PC-9 (cell line): ENCODE data around the gene COPB1. TPM values are rescaled to one million over a fixed set of nuclear protein-coding genes. Genes with fewer than 3 reads are reported as not detected.

ENCODE experiments used
- BruUV-seq: library from RNA; stranded (reverse); fragments of 400-500 nt; replicated peaks from 2 replicates; lab custom pipeline; 2021; lab: Mats Ljungman, UMichigan
- CTCF ChIA-PET: fragments of 300-600 bp; sonication (Branson Sonifier 250); formaldehyde crosslinking; loops from one replicate; lab custom pipeline; 2022; ENCODE audit warnings: antibody characterized with exemption; lab: Charles Lee
- POLR2A ChIA-PET: fragments of 300-600 bp; sonication (Branson Sonifier 250); formaldehyde crosslinking; loops from one replicate; lab custom pipeline; 2022; ENCODE audit warnings: antibody characterized with exemption; ENCODE audit not compliant: unreplicated experiment; lab: Charles Lee
- DNase-seq, 2 experiments: peaks; one replicate each; pipeline versions ENCODE4 v3.0.0 to v3.0.0-alpha.2; 2015 to 2022; ENCODE audit warnings: mixed read lengths in 1 of 2
- H2AFZ ChIP-seq: fragments of 200-600 bp; sonication (generic); 2 replicates; pipeline ENCODE4 v1.8.1; 2017; ENCODE audit warnings: antibody characterized with exemption
- H3F3A ChIP-seq: fragments of 200-600 bp; sonication (generic); 2 replicates; pipeline ENCODE4 v1.8.1; 2017; ENCODE audit warnings: antibody characterized with exemption, mild to moderate bottlenecking, low read depth; ENCODE audit not compliant: insufficient read depth
- H3K27ac ChIP-seq: fragments of 200-600 bp; sonication (generic); 2 replicates; pipeline ENCODE4 v1.6.1; 2016; ENCODE audit warnings: mixed run types
- H3K27me3 ChIP-seq: fragments of 200-600 bp; sonication (generic); 2 replicates; pipeline ENCODE4 v1.6.1; 2016; ENCODE audit warnings: low read depth, mixed run types; ENCODE audit not compliant: insufficient read depth
- H3K36me3 ChIP-seq: fragments of 200-600 bp; sonication (generic); 2 replicates; pipeline ENCODE4 v1.6.1; 2016; ENCODE audit warnings: low read depth, mixed run types
- H3K4me1 ChIP-seq: fragments of 200-600 bp; sonication (generic); replicated peaks from 2 replicates; pipeline ENCODE4 v1.6.1; 2016; ENCODE audit warnings: mixed run types; ENCODE audit not compliant: insufficient read depth
- H3K4me2 ChIP-seq: fragments of 200-600 bp; sonication (generic); 2 replicates; pipeline ENCODE4 v1.6.1; 2017; ENCODE audit warnings: mixed run types
- H3K4me3 ChIP-seq: fragments of 200-600 bp; sonication (generic); 2 replicates; pipeline ENCODE4 v1.6.1; 2016; ENCODE audit warnings: mixed run types
- H3K79me2 ChIP-seq: fragments of 200-600 bp; sonication (generic); 2 replicates; pipeline ENCODE4 v1.6.1; 2017; ENCODE audit warnings: low read depth, mixed run types
- H3K9me2 ChIP-seq: fragments of 200-600 bp; sonication (generic); 2 replicates; pipeline ENCODE4 v1.8.1; 2017; ENCODE audit warnings: mild to moderate bottlenecking; ENCODE audit not compliant: insufficient read depth
- H3K9me3 ChIP-seq: fragments of 200-600 bp; sonication (generic); 2 replicates; pipeline ENCODE4 v1.8.1; 2016; ENCODE audit warnings: low read depth; ENCODE audit not compliant: insufficient read depth
- H4K20me1 ChIP-seq: fragments of 200-600 bp; sonication (generic); 2 replicates; pipeline ENCODE4 v1.8.1; 2017; ENCODE audit not compliant: insufficient read depth
- EZH2 ChIP-seq: fragments of 200-600 bp; sonication (generic); IDR thresholded peaks from 2 replicates; pipeline ENCODE4 v1.8.0; 2017; ENCODE audit warnings: antibody characterized with exemption, low read depth
- intact Hi-C: fragments of 100-400 bp; cut with micrococcal nuclease; formaldehyde crosslinking; loops from one replicate; pipeline ENCODE4 v1.10.0; 2022; ENCODE audit not compliant: unreplicated experiment
- total RNA-seq: library from RNA; stranded (reverse); gene quantifications from 2 replicates; pipeline ENCODE4 v1.2.3, GENCODE V29; 2021
- TF ChIP-seq, protein P1 (sequence below): fragments of 200-600 bp; sonication (generic); conservative IDR thresholded peaks from 2 replicates; pipeline ENCODE4 v1.6.1; 2017; ENCODE audit warnings: mixed run types, antibody characterized with exemption, mild to moderate bottlenecking, moderate library complexity

COPB1 gene
- total RNA-seq, 1 experiment from 2014 or later, result 82.8 TPM

DNA sequence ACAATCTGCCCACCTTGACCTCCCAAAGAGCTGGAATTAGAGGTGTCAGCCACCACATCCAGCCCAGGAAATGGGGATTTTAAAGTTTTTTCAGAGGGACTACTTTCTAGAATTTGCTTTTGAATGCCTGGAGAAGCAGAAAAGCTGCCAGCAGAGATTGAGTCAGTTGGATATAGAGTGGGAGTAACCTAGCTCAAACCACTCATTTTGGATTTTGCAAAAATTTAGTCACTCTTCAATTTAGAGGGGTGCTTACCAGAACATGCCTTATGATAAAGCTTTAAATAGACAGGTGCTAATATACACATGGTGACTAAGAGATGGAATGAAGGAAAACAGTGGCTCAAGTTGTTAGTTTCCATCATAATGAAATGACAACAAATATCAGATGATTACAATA lies 47.1 kb upstream of the COPB1 start:
- Histone ChIP-seq H3K9me2 (no peaks in the 10 kb centered on the region), H3K27ac (no peak overlapping the region), H3F3A (no peaks in the 10 kb centered on the region), H4K20me1 (no peaks in the 10 kb centered on the region), H3K79me2 (no peaks in the 10 kb centered on the region), H3K9me3 (no peaks in the 10 kb centered on the region), H3K36me3 (no peaks in the 10 kb centered on the region), H3K4me1 (no peaks in the 10 kb centered on the region), H3K4me3 (no peak overlapping the region), H3K4me2 (no peak overlapping the region), H2AFZ (no peak overlapping the region), H3K27me3 (no peaks in the 10 kb centered on the region)
- intact Hi-C loops, result no loop called here
- TF ChIP-seq, protein P1, sequence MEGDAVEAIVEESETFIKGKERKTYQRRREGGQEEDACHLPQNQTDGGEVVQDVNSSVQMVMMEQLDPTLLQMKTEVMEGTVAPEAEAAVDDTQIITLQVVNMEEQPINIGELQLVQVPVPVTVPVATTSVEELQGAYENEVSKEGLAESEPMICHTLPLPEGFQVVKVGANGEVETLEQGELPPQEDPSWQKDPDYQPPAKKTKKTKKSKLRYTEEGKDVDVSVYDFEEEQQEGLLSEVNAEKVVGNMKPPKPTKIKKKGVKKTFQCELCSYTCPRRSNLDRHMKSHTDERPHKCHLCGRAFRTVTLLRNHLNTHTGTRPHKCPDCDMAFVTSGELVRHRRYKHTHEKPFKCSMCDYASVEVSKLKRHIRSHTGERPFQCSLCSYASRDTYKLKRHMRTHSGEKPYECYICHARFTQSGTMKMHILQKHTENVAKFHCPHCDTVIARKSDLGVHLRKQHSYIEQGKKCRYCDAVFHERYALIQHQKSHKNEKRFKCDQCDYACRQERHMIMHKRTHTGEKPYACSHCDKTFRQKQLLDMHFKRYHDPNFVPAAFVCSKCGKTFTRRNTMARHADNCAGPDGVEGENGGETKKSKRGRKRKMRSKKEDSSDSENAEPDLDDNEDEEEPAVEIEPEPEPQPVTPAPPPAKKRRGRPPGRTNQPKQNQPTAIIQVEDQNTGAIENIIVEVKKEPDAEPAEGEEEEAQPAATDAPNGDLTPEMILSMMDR, result no peak
- no peak for TF ChIP-seq EZH2
- ChIA-PET CTCF (interaction anchor here (0.6 kb wide), 1 partner anchor 24 kb away, joined by 6 read pairs; no protein-coding TSS in a partner anchor), POLR2A (no interaction called here)
- BruUV-seq, result no TSS peak
- DNase-seq, result no peak

DNA sequence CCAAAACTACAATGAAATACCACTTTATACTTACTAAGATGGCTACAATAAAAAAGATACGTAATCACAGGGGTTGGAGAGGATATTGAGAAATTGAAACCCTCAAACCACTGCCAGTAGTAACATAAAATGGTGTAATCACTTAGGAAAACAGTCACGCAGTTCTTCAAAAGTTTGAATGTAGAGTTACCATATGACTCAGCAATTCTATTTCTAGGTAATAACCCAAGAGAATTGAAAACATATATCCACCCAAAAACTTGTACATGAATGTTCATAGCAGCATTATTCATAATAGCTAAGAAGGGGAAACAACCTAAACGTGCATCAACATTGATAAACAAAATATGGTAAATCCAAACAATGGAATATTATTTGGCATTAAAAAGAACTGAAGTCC lies 45.0 kb upstream of the COPB1 start:
- H3K4me1 ChIP-seq, result no peaks in the 10 kb centered on the region
- no TSS peak for BruUV-seq
- CTCF ChIA-PET, result no interaction called here
- no peaks in the 10 kb centered on the region for H3K79me2 ChIP-seq
- no peaks in the 10 kb centered on the region for H3F3A ChIP-seq
- no peaks in the 10 kb centered on the region for H3K9me2 ChIP-seq
- no peaks in the 10 kb centered on the region for H3K36me3 ChIP-seq
- H3K9me3 ChIP-seq, result no peaks in the 10 kb centered on the region
- no peak overlapping the region for H3K4me2 ChIP-seq
- no peak for DNase-seq
- no peak overlapping the region for H3K4me3 ChIP-seq
- intact Hi-C loops, result no loop called here
- H3K27ac ChIP-seq, result no peak overlapping the region
- H3K27me3 ChIP-seq, result no peaks in the 10 kb centered on the region
- H2AFZ ChIP-seq, result no peak overlapping the region
- no peaks in the 10 kb centered on the region for H4K20me1 ChIP-seq
- TF ChIP-seq EZH2, result no peak
- TF ChIP-seq, protein P1, result no peak
- POLR2A ChIA-PET, result no interaction called here

DNA sequence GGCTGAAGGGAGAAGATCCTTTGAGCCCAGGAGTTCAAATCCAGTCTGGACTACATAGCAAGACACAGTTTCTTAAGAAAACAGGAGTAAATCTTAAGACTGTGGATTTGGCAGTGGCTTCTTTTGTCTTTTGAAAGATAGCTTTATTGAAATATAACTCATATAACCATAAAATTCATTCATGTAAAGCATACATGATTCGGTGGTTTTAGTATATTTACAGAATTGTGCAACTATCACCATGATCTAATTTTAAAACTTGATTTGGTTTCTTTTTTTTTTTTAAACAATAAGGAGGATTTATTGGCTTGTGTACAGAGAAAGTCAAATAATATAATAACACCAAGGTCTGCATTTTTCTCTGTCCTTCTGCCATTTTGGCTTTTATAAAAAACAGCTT lies 43.6 kb upstream of the COPB1 start:
- Histone ChIP-seq H4K20me1 (no peaks in the 10 kb centered on the region), H3K9me3 (no peaks in the 10 kb centered on the region), H3K4me2 (no peak overlapping the region), H3F3A (no peaks in the 10 kb centered on the region), H3K4me1 (no peaks in the 10 kb centered on the region), H3K79me2 (no peaks in the 10 kb centered on the region), H3K27ac (no peak overlapping the region), H3K27me3 (no peaks in the 10 kb centered on the region), H2AFZ (no peak overlapping the region), H3K36me3 (no peaks in the 10 kb centered on the region), H3K4me3 (no peak overlapping the region), H3K9me2 (no peaks in the 10 kb centered on the region)
- no peak for DNase-seq
- ChIA-PET CTCF (no interaction called here), POLR2A (no interaction called here)
- intact Hi-C loops, result no loop called here
- BruUV-seq, result no TSS peak
- TF ChIP-seq, protein P1, result no peak
- TF ChIP-seq EZH2, result no peak
